B cell (primary cell): ENCODE measurements around the gene KCNK1. TPM values are rescaled to one million over a fixed set of nuclear protein-coding genes. Genes with fewer than 3 reads are reported as not detected.

Source experiments
- ATAC-seq: fragments of 200-7000 bp; cut with Tn5 transposase; one replicate; pipeline ENCODE4 v1.10.0; 2021; ENCODE audit warnings: low read depth, mild to moderate bottlenecking, moderate number of reproducible peaks, moderate library complexity
- CTCF ChIA-PET: fragments of 350-600 bp; sonication (Branson Sonifier 250); formaldehyde crosslinking; loops from one replicate; lab custom pipeline; 2021; ENCODE audit warnings: antibody characterized with exemption, inconsistent platforms; lab: Charles Lee
- POLR2A ChIA-PET: fragments of 350-600 bp; sonication (Branson Sonifier 250); formaldehyde crosslinking; loops from one replicate; lab custom pipeline; 2021; ENCODE audit warnings: antibody characterized with exemption; lab: Charles Lee
- DNase-seq: peaks from one replicate; pipeline ENCODE4 v3.0.0; 2013
- H2AFZ ChIP-seq: 2 replicates; pipeline ENCODE4 v1.6.1; 2012; ENCODE audit warnings: mild to moderate bottlenecking, low read depth, low read length; ENCODE audit not compliant: insufficient read depth, poor library complexity, severe bottlenecking
- H3K27ac ChIP-seq, 2 donors: 1 replicate in 1 of 2; 2 replicates in 1 of 2; pipeline ENCODE4 v1.5.1; 2012 to 2013; ENCODE audit warnings: low read length in 2 of 2, mild to moderate bottlenecking in 2 of 2, moderate library complexity in 1 of 2
- H3K27me3 ChIP-seq, 4 experiments: fragments of 200-600 bp in 1 of 4; sonication (generic) in 1 of 4; replicated peaks in 1 of 4; 1 replicate in 2 of 4; 2 replicates in 2 of 4; pipeline versions ENCODE4 v1.6.1 to v1.7.0; 2013 to 2016; ENCODE audit warnings: low read length in 3 of 4, mild to moderate bottlenecking in 2 of 4, mixed read lengths in 1 of 4, moderate library complexity in 1 of 4; ENCODE audit not compliant: insufficient read depth in 4 of 4, control insufficient read depth in 3 of 4; ENCODE audit errors: control extremely low read depth in 1 of 4
- H3K36me3 ChIP-seq, 2 experiments: replicated peaks in 1 of 2; 1 replicate in 1 of 2; 2 replicates in 1 of 2; pipeline versions ENCODE4 v1.6.1 to v1.7.1; 2013; ENCODE audit warnings: low read length in 1 of 2; ENCODE audit not compliant: insufficient read depth in 2 of 2, control insufficient read depth in 1 of 2; ENCODE audit errors: control extremely low read depth in 1 of 2, extremely low read depth in 1 of 2
- H3K4me1 ChIP-seq, 2 donors: fragments of 200-600 bp in 1 of 2; sonication (generic) in 1 of 2; 1 replicate in 1 of 2; 2 replicates in 1 of 2; pipeline versions ENCODE4 v1.5.1 to v1.6.1; 2013 to 2017; ENCODE audit warnings: low read length in 2 of 2; ENCODE audit not compliant: control insufficient read depth in 2 of 2, insufficient read depth in 2 of 2
- H3K4me2 ChIP-seq: replicated peaks from 2 replicates; pipeline ENCODE3; 2012; ENCODE audit warnings: mild to moderate bottlenecking, low read depth, low read length; ENCODE audit not compliant: poor library complexity, severe bottlenecking
- H3K4me3 ChIP-seq, 5 experiments: fragments of 200-600 bp in 1 of 5; sonication (generic) in 1 of 5; 1 replicate in 3 of 5; 2 replicates in 2 of 5; pipeline versions ENCODE4 v1.5.1 to v1.7.0; 2011 to 2016; ENCODE audit warnings: low read length in 4 of 5, mild to moderate bottlenecking in 4 of 5, low read depth in 2 of 5, control low read depth in 1 of 5, moderate library complexity in 1 of 5; ENCODE audit not compliant: insufficient read depth in 1 of 5; ENCODE audit errors: control extremely low read depth in 1 of 5, extremely low read depth in 1 of 5
- H3K79me2 ChIP-seq: fragments of 200-600 bp; sonication (generic); one replicate; pipeline ENCODE4 v1.6.0; 2016; ENCODE audit warnings: low read length; ENCODE audit not compliant: control insufficient read depth, insufficient read depth
- H3K9ac ChIP-seq: fragments of 200-600 bp; sonication (generic); 2 replicates; pipeline ENCODE4 v1.6.1; 2017; ENCODE audit warnings: mild to moderate bottlenecking, low read length, moderate library complexity
- H3K9me3 ChIP-seq, 3 donors: one replicate each; pipeline versions ENCODE4 v1.6.1 to v1.7.1; 2013; ENCODE audit warnings: low read length in 2 of 3; ENCODE audit not compliant: control insufficient read depth in 2 of 3, insufficient read depth in 1 of 3; ENCODE audit errors: control extremely low read depth in 1 of 3
- H4K20me1 ChIP-seq: 2 replicates; pipeline ENCODE4 v1.6.0; 2012; ENCODE audit warnings: mild to moderate bottlenecking, low read length; ENCODE audit not compliant: insufficient read depth, control insufficient read depth, poor library complexity, severe bottlenecking
- H3K27ac Mint-ChIP-seq: one replicate; pipeline ENCODE4 v1.8.0; 2021; ENCODE audit warnings: mixed read lengths
- H3K27me3 Mint-ChIP-seq: one replicate; pipeline ENCODE4 v1.8.0; 2021; ENCODE audit warnings: mixed read lengths
- H3K4me1 Mint-ChIP-seq: one replicate; pipeline ENCODE4 v1.8.0; 2021; ENCODE audit warnings: mixed read lengths
- H3K4me3 Mint-ChIP-seq: one replicate; pipeline ENCODE4 v1.8.0; 2021; ENCODE audit warnings: mixed read lengths
- H3K9me3 Mint-ChIP-seq: one replicate; pipeline ENCODE4 v1.8.0; 2022; ENCODE audit warnings: mixed read lengths; ENCODE audit not compliant: insufficient read depth
- EZH2 ChIP-seq: IDR thresholded peaks from 2 replicates; pipeline ENCODE4 v1.6.1; 2012; ENCODE audit warnings: borderline replicate concordance, low read depth, mild to moderate bottlenecking, moderate library complexity, low read length; ENCODE audit not compliant: insufficient read depth, poor library complexity, severe bottlenecking
- WGBS: methylation state at CpG from one replicate; pipeline ENCODE4 v1.1.5; 2013; ENCODE audit warnings: missing lambda C conversion rate; ENCODE audit not compliant: insufficient coverage; 5-methylcytosine and 5-hydroxymethylcytosine counted together
- intact Hi-C: fragments of 100-400 bp; cut with micrococcal nuclease; formaldehyde crosslinking; loops from one replicate; pipeline ENCODE4 v1.10.0; 2022
- polyA plus RNA-seq: library from polyadenylated mRNA; depleted of rRNA; stranded (reverse); fragments of >200 nt; gene quantifications from 2 replicates; pipeline ENCODE4 v1.2.3, GENCODE V29; 2012
- total RNA-seq, 2 donors: library from RNA; stranded (reverse); fragments of 120-200 nt in 1 of 2; gene quantifications; 1 replicate in 1 of 2; 2 replicates in 1 of 2; pipeline versions ENCODE4 v1.2.3 to v1.2.4, GENCODE V29; 2013 to 2022
- TF ChIP-seq, protein P1 (sequence below): fragments of 200-600 bp; IDR thresholded peaks from one replicate; pipeline ENCODE4 v1.8.0; 2022; ENCODE audit warnings: antibody characterized with exemption, mild to moderate bottlenecking

KCNK1 gene
- total and polyA plus RNA-seq, 2 donors (not counting 1 experiment from before 2014, with no cell fraction given): not detected

GRCh38 chr1:233718057-233718456 is 104.2 kb downstream of the KCNK1 start:
- no peaks in the 10 kb centered on the region for H3K36me3 ChIP-seq
- H2AFZ ChIP-seq: no peak overlapping the region
- no peak overlapping the region for H3K27ac ChIP-seq
- no peaks in the 10 kb centered on the region for H3K9me3 ChIP-seq
- no peak for TF ChIP-seq EZH2
- TF ChIP-seq, protein P1, sequence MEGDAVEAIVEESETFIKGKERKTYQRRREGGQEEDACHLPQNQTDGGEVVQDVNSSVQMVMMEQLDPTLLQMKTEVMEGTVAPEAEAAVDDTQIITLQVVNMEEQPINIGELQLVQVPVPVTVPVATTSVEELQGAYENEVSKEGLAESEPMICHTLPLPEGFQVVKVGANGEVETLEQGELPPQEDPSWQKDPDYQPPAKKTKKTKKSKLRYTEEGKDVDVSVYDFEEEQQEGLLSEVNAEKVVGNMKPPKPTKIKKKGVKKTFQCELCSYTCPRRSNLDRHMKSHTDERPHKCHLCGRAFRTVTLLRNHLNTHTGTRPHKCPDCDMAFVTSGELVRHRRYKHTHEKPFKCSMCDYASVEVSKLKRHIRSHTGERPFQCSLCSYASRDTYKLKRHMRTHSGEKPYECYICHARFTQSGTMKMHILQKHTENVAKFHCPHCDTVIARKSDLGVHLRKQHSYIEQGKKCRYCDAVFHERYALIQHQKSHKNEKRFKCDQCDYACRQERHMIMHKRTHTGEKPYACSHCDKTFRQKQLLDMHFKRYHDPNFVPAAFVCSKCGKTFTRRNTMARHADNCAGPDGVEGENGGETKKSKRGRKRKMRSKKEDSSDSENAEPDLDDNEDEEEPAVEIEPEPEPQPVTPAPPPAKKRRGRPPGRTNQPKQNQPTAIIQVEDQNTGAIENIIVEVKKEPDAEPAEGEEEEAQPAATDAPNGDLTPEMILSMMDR: no peak
- no peaks in the 10 kb centered on the region for H4K20me1 ChIP-seq
- no peaks in the 10 kb centered on the region for H3K27me3 Mint-ChIP-seq
- POLR2A ChIA-PET: no interaction called here
- H3K79me2 ChIP-seq: no peaks in the 10 kb centered on the region
- H3K4me2 ChIP-seq: no peak overlapping the region
- H3K9ac ChIP-seq: no peak overlapping the region
- intact Hi-C loops: no loop called here
- no peak overlapping the region for H3K4me3 Mint-ChIP-seq
- no peaks in the 10 kb centered on the region for H3K27me3 ChIP-seq
- no peak for ATAC-seq
- H3K4me1 Mint-ChIP-seq: no peaks in the 10 kb centered on the region
- no peaks in the 10 kb centered on the region for H3K9me3 Mint-ChIP-seq
- CTCF ChIA-PET: no interaction called here
- H3K4me1 ChIP-seq: no peaks in the 10 kb centered on the region
- no peak overlapping the region for H3K4me3 ChIP-seq
- no peak for DNase-seq
- 86% methylated on average over 1 of the region's 3 CpGs for WGBS
- no peak overlapping the region for H3K27ac Mint-ChIP-seq

DNA sequence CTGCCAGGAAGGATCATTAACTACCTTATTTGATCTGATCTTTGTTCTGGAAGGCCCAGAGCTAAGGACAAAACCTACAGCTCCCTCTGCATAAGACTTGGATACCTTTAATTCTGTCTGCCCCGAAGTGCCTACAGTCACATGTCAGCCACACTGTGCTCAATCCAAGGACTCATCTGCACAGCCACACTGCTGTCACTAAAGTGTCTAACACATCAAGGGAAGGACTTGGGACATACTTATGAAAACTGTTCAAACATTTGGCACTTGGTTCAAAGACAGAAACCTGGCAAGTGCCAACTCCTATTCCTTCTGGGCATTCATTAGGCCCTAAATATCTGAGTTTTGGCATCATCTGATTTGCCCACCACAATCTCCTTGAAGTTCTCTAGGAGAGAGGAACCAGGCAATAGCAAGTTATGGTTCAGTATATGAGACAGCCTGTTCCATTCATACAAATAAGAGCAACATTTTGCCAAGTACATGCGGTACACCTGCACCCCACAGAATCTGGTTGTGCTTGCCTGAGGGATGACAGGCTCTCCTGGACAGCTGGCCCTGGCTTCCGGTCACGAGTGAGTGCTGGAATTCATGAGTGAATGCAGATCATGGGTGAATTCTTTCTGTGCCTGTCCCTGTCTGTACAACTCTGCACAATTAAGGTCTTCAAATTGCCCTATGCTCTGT is 105.9 kb downstream of the KCNK1 start:
- Mint-ChIP-seq H3K27ac (no peak overlapping the region), H3K27me3 (no peaks in the 10 kb centered on the region), H3K4me1 (no peaks in the 10 kb centered on the region), H3K9me3 (no peaks in the 10 kb centered on the region), H3K4me3 (no peak overlapping the region)
- ChIA-PET CTCF (no interaction called here), POLR2A (no interaction called here)
- Histone ChIP-seq H3K4me2 (no peak overlapping the region), H3K4me1 (no peaks in the 10 kb centered on the region), H3K9me3 (peaks cover 0 to 7% (median 0%) of the 10 kb centered on the region in 3 donors), H3K27me3 (no peaks in the 10 kb centered on the region), H3K79me2 (no peaks in the 10 kb centered on the region), H3K4me3 (no peak overlapping the region), H4K20me1 (no peaks in the 10 kb centered on the region), H3K27ac (no peak overlapping the region), H2AFZ (no peak overlapping the region), H3K36me3 (no peaks in the 10 kb centered on the region), H3K9ac (no peak overlapping the region)
- ATAC-seq (no peak), DNase-seq (no peak)
- WGBS: 63% methylated on average over 3 of the region's 4 CpGs
- TF ChIP-seq, protein P1: no peak
- no peak for TF ChIP-seq EZH2
- intact Hi-C loops: no loop called here
